Activated CD4-positive, alpha-beta memory T cell treated with anti-CD3 and anti-CD28 coated beads for 36 hours (primary cell): ENCODE measurements around the gene RASAL1. TPM values are rescaled to one million over a fixed set of nuclear protein-coding genes. Genes with fewer than 3 reads are reported as not detected.

Experiments used
- CTCF ChIA-PET: fragments of 350-600 bp; sonication (Branson Sonifier 250); formaldehyde crosslinking; loops from one replicate; lab custom pipeline; 2021; ENCODE audit warnings: antibody characterized with exemption, inconsistent platforms; lab: Charles Lee
- POLR2A ChIA-PET: fragments of 350-600 bp; sonication (Branson Sonifier 250); formaldehyde crosslinking; loops from one replicate; lab custom pipeline; 2021; ENCODE audit warnings: antibody characterized with exemption; lab: Charles Lee
- DNase-seq: peaks from one replicate; pipeline ENCODE4 v3.0.0-alpha.2; 2020
- H3K27ac Mint-ChIP-seq: one replicate; pipeline ENCODE4 v1.8.0; 2021; ENCODE audit warnings: mixed read lengths
- H3K27me3 Mint-ChIP-seq: one replicate; pipeline ENCODE4 v1.8.0; 2021; ENCODE audit warnings: mixed read lengths
- H3K36me3 Mint-ChIP-seq: one replicate; pipeline ENCODE4 v1.8.0; 2021; ENCODE audit warnings: mixed read lengths
- H3K4me1 Mint-ChIP-seq: one replicate; pipeline ENCODE4 v1.8.0; 2021; ENCODE audit warnings: low read depth, mixed read lengths
- H3K4me3 Mint-ChIP-seq: one replicate; pipeline ENCODE4 v1.8.0; 2021; ENCODE audit warnings: mild to moderate bottlenecking, mixed read lengths
- H3K9me3 Mint-ChIP-seq: one replicate; pipeline ENCODE4 v1.8.0; 2021; ENCODE audit warnings: mixed read lengths
- intact Hi-C: fragments of 100-400 bp; cut with micrococcal nuclease; formaldehyde crosslinking; loops from one replicate; pipeline ENCODE4 v1.15.1; 2023
- total RNA-seq, 2 experiments: library from RNA; stranded (reverse); gene quantifications; one replicate each; pipeline ENCODE4 v1.2.3, GENCODE V29; 2021

The RASAL1 gene
- total RNA-seq, 2 experiments from 2014 or later, result 4.4 to 4.9 TPM

DNA sequence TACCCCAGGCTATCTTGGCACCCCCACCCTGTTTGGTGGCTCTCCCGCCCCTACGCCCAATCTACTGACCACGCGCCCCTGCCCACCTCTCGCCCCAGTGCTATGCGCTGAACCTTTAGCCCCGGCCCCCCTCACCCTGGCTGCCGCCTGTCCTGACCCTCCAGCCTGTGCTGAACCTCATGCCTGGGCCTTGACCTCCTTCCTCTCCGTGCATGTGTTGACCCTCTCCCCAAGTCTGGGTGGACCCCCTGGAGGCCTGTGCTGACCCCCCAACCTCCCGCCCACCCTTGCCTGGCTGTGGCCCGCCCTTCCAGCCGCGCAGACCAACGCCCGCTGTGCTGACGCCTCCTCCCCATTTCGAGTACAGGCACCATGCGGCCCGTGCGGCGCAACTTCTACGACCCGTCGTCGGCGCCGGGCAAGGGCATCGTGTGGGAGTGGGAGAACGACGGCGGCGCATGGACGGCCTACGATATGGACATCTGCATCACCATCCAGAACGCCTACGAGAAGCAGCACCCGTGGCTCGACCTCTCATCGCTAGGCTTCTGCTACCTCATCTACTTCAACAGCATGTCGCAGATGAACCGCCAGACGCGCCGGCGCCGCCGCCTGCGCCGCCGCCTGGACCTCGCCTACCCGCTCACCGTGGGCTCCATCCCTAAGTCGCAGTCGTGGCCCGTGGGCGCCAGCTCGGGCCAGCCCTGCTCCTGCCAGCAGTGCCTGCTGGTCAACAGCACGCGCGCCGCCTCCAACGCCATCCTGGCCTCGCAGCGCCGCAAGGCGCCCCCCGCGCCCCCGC is 58.3 kb downstream of the RASAL1 start:
- Mint-ChIP-seq H3K27me3 (no peaks in the 10 kb centered on the region), H3K9me3 (no peaks in the 10 kb centered on the region)
- CTCF ChIA-PET, result no interaction called here

GRCh38 chr12:113075137-113075683 is 60.4 kb downstream of the RASAL1 start:
- POLR2A ChIA-PET, result interaction anchor here (0.5 kb wide), 1 partner anchor 9 kb away, joined by 4 read pairs; no protein-coding TSS in a partner anchor
- Mint-ChIP-seq H3K27ac (peak overlapping the region; percentile 54), H3K4me3 (no peak overlapping the region)

More for the DNA sequence above, 58.3 kb downstream of the RASAL1 start:
- Mint-ChIP-seq H3K36me3 (no peaks in the 10 kb centered on the region), H3K4me1 (peaks cover 31% of the 10 kb centered on the region), H3K4me3 (no peak overlapping the region), H3K27ac (no peak overlapping the region)
- DNase-seq, result no peak
- POLR2A ChIA-PET, result no interaction called here
- intact Hi-C loops, result no loop called here

GRCh38 chr12:113073586-113073985 is 62.0 kb downstream of the RASAL1 start:
- no peaks in the 10 kb centered on the region for H3K27me3 Mint-ChIP-seq
- no peaks in the 10 kb centered on the region for H3K9me3 Mint-ChIP-seq
- H3K36me3 Mint-ChIP-seq, result no peaks in the 10 kb centered on the region
- intact Hi-C loops, result no loop called here
- peaks cover 53% of the 10 kb centered on the region for H3K4me1 Mint-ChIP-seq
- no peak for DNase-seq
- H3K27ac Mint-ChIP-seq, result no peak overlapping the region
- CTCF ChIA-PET, result interaction anchor here (0.8 to 3.2 kb wide), 2 partner anchors 25 to 81 kb away, joined by 3 to 14 read pairs; no protein-coding TSS in a partner anchor
- no peak overlapping the region for H3K4me3 Mint-ChIP-seq
- POLR2A ChIA-PET, result no interaction called here

More at GRCh38 chr12:113075137-113075683, 60.4 kb downstream of the RASAL1 start:
- peak; percentile 33 for DNase-seq
- Mint-ChIP-seq H3K27me3 (no peaks in the 10 kb centered on the region), H3K36me3 (no peaks in the 10 kb centered on the region), H3K4me1 (peaks cover 44% of the 10 kb centered on the region), H3K9me3 (no peaks in the 10 kb centered on the region)
- intact Hi-C loops, result no loop called here
- CTCF ChIA-PET, result interaction anchor here (1.9 to 3.2 kb wide), 2 partner anchors 23 to 82 kb away, joined by 7 to 14 read pairs; no protein-coding TSS in a partner anchor

- POLR2A ChIA-PET, result interaction anchor here (0.6 kb wide), 1 partner anchor 10 kb away, joined by 3 read pairs; no protein-coding TSS in a partner anchor
- Mint-ChIP-seq H3K36me3 (no peaks in the 10 kb centered on the region), H3K4me1 (peaks cover 53% of the 10 kb centered on the region), H3K27me3 (no peaks in the 10 kb centered on the region), H3K9me3 (no peaks in the 10 kb centered on the region), H3K27ac (peak overlapping the region; percentile 64), H3K4me3 (no peak overlapping the region)
- intact Hi-C loops, result no loop called here
- no peak for DNase-seq
- CTCF ChIA-PET, result interaction anchor here (0.5 kb wide), 1 partner anchor 78 kb away, joined by 3 read pairs; no protein-coding TSS in a partner anchor
These were observed 63.4 kb downstream of the RASAL1 start for GRCh38 chr12:113072136-113072535.

DNA sequence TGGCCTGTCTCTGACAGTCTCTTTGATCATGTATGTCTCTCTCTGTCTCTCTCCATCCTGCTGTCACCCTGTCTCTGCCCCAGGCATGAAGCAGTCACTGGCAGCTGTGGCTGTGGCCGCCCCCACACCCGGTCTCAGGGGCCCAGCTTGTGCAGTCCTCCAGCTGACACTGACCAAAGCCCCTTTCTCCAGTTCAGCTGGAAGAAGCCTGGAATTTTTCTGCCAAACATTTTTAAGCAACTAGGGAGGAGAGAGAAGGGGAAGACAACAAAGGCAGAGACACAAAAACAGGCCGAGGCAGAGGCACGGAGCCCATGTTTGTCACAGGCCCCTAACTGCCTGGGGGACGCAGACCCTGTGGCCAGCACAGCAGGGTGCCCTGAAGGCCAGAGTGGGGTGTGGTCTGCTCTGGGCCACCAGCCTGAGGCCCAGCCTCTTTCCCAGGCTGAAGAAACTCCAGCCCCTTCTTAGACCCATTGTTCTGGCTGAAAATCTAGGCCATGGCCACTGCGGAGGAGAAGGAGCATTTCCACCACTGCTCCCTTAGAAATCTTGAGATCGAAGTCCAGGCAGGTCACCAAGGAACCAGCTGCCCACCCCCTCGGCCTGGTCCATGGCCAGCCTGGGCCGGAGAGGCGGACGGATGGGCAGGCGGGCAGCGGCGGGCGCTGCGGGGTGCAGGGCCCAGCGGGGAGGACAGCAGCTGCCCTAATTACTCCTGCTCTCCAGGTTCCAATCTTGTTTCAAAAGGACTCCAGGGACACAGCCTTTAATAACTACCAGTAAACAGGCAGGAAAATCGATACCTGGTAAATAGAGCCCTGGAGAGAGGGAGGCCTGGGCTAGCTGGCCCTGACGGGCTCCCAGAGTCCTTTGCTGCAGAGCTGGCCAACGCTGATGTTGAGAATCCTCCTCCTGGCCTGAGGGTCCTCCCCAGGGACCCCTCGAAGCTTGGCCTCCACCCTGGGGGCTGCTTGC is 64.1 kb downstream of the RASAL1 start:
- H3K9me3 Mint-ChIP-seq, result no peaks in the 10 kb centered on the region
- peaks cover 59% of the 10 kb centered on the region for H3K4me1 Mint-ChIP-seq
- no peaks in the 10 kb centered on the region for H3K27me3 Mint-ChIP-seq
- peak overlapping the region; percentile 49 for H3K4me3 Mint-ChIP-seq
- intact Hi-C loops, result loop anchor here (2.0 kb wide), 2 partner anchors 15 kb away; partner anchors contain the start of gene DTX1
- peak overlapping the region; percentile 64 for H3K27ac Mint-ChIP-seq
- CTCF ChIA-PET, result interaction anchor here (1.1 kb wide), 2 partner anchors 18 to 22 kb away, joined by 3 read pairs; no protein-coding TSS in a partner anchor
- DNase-seq, result no peak
- POLR2A ChIA-PET, result interaction anchor here (0.6 to 1.4 kb wide), 3 partner anchors 9 to 137 kb away, joined by 3 to 4 read pairs (median 3); no protein-coding TSS in a partner anchor
- no peaks in the 10 kb centered on the region for H3K36me3 Mint-ChIP-seq

DNA sequence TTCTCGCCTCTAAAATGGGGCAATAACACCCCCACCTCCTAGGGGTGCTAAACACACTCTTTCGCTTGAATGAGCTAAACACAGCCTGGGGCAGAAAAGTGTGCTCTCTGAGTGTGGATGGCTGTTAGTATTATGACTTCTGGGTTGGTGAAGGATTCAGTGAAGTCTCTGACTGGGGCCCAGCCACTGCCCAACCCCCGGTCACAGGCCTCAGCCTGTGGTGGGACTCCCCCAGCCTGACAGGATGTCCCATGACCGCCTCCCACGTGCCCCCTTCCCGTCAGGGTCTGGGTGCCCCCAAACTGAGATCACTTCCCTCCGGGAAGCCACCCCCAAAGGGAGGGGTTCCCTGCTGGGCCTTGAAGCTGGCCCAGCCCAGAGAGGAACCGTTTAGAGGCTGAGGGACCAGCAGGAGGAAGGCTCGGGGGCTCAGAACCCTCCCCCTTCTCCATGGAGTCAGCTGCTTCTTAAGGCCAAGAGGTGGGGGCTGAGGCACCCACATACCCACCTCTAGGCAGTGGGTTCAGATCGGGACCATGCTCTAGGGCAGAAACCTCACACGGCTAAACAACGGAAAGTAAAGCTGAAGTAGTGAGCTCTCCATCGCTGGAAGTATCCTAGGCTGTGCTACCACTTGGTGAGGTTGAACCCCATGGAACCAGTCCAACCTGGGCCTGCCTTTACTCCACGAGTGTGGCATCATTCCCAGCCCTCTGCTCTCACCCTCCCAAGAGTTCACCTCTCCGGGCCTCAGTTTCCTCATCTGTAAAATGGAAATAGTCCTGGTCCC is 65.2 kb downstream of the RASAL1 start:
- DNase-seq, result peak; percentile 86
- peak overlapping the region; percentile 61 for H3K4me3 Mint-ChIP-seq
- intact Hi-C loops, result loop anchor here (2.0 kb wide), 2 partner anchors 14 to 16 kb away; partner anchors contain the start of gene DTX1

DNA sequence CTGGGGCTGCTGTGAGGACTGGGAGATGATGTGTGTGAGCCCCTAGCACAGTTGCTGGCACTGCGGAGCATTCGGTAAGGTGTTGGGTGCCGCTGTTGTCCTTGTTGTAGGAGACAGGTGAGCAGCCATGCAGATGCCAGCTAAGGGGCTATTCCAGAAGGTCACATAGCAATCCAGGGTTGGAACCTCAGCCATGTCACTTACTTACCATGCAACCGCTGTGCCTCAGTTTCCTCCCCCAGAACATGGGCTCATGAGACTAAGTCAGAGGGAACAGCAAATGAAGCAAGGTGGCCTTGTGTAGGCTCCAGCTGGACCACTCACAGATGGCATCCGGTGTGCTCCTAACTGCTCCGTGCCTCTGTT is 65.8 kb downstream of the RASAL1 start:
- H3K4me3 Mint-ChIP-seq, result no peak overlapping the region
- H3K27me3 Mint-ChIP-seq, result no peaks in the 10 kb centered on the region
- H3K27ac Mint-ChIP-seq, result peak overlapping the region; percentile 50
- intact Hi-C loops, result loop anchor here (2.0 kb wide), 2 partner anchors 13 to 17 kb away; partner anchors contain the start of gene DTX1
- H3K4me1 Mint-ChIP-seq, result peaks cover 48% of the 10 kb centered on the region
- no peak for DNase-seq
- H3K9me3 Mint-ChIP-seq, result no peaks in the 10 kb centered on the region
- no peaks in the 10 kb centered on the region for H3K36me3 Mint-ChIP-seq
- POLR2A ChIA-PET, result interaction anchor here (1.0 to 1.4 kb wide), 2 partner anchors 22 to 139 kb away, joined by 3 to 4 read pairs; no protein-coding TSS in a partner anchor
- CTCF ChIA-PET, result interaction anchor here (1.1 kb wide), 1 partner anchor 20 kb away, joined by 3 read pairs; no protein-coding TSS in a partner anchor

More for the DNA sequence above, 65.2 kb downstream of the RASAL1 start:
- CTCF ChIA-PET, result interaction anchor here (1.1 kb wide), 2 partner anchors 19 to 21 kb away, joined by 3 read pairs; no protein-coding TSS in a partner anchor
- POLR2A ChIA-PET, result interaction anchor here (1.0 to 1.4 kb wide), 3 partner anchors 11 to 138 kb away, joined by 3 to 4 read pairs (median 3); no protein-coding TSS in a partner anchor
- Mint-ChIP-seq H3K27me3 (no peaks in the 10 kb centered on the region), H3K9me3 (no peaks in the 10 kb centered on the region), H3K27ac (peak overlapping the region; percentile 50), H3K36me3 (no peaks in the 10 kb centered on the region), H3K4me1 (peaks cover 53% of the 10 kb centered on the region)

- ChIA-PET POLR2A (no interaction called here), CTCF (no interaction called here)
- no peak for DNase-seq
- Mint-ChIP-seq H3K27ac (no peak overlapping the region), H3K4me1 (peaks cover 48% of the 10 kb centered on the region), H3K36me3 (no peaks in the 10 kb centered on the region), H3K27me3 (no peaks in the 10 kb centered on the region), H3K9me3 (no peaks in the 10 kb centered on the region), H3K4me3 (no peak overlapping the region)
- intact Hi-C loops, result no loop called here
These were observed 66.4 kb downstream of the RASAL1 start for GRCh38 chr12:113069149-113069548.

GRCh38 chr12:113067987-113068935 is 67.3 kb downstream of the RASAL1 start:
- DNase-seq, result no peak
- no peak overlapping the region for H3K4me3 Mint-ChIP-seq
- POLR2A ChIA-PET, result no interaction called here
- CTCF ChIA-PET, result no interaction called here
- intact Hi-C loops, result no loop called here
- H3K27me3 Mint-ChIP-seq, result no peaks in the 10 kb centered on the region
- peaks cover 42% of the 10 kb centered on the region for H3K4me1 Mint-ChIP-seq
- H3K9me3 Mint-ChIP-seq, result no peaks in the 10 kb centered on the region
- H3K27ac Mint-ChIP-seq, result no peak overlapping the region
- no peaks in the 10 kb centered on the region for H3K36me3 Mint-ChIP-seq
